Neural cell (in vitro differentiated cells): ENCODE results near the gene HYLS1.

Source experiments
- CTCF ChIP-seq: fragments of 450-650 bp; IDR thresholded peaks from 2 replicates; pipeline ENCODE4 v1.5.1; 2014; ENCODE audit warnings: antibody characterized with exemption, mild to moderate bottlenecking, moderate library complexity; ENCODE audit not compliant: poor library complexity, severe bottlenecking
- POLR2AphosphoS5 ChIP-seq: IDR thresholded peaks from 2 replicates; pipeline ENCODE4 v1.6.1; 2012
- RAD21 ChIP-seq: fragments of 450-650 bp; conservative IDR thresholded peaks from 2 replicates; pipeline ENCODE4 v1.6.1; 2014; ENCODE audit warnings: antibody characterized with exemption, mild to moderate bottlenecking, moderate library complexity

- TF ChIP-seq CTCF (peak; percentile 71), POLR2AphosphoS5 (no peak), RAD21 (peak; percentile 70)
Observed at GRCh38 chr11:125871391-125872137, 15.9 kb upstream of the HYLS1 start.
